ENCODE results near the gene KDM6A.

The KDM6A gene

GRCh38 chrX:45145492-45146215, 272.7 kb downstream of the KDM6A start:
- H3K4me3 ChIP-seq (ENCODE audit: low read depth, low read length) = no peak overlapping the region
- TF ChIP-seq CTCF (IDR thresholded peaks at IDR 0.05; ENCODE audit: low read depth, low read length, missing control alignments) = no peak
- no peak for DNase-seq (ENCODE audit: low read depth)

DNA sequence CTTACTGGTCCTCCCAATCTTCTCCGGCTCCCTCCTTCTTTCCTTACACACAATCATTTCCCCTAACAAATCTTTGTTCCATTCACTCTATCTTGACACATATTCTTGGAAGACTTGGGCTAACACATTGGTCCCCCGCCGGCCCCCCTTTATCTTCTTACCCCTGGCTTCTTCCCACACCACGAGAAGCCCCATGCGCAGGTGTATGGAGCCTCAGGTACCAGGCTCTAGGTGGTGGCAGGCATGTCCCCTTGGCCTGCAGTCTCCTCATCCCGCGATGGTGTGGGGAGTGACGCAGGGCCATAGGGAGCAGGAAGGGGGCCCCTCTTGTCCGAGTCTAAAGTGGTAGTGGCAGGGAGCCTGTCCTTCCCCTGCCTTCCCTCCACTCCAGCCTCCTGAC, 277.8 kb downstream of the KDM6A start:
- no peak for TF ChIP-seq CTCF (IDR thresholded peaks at IDR 0.05; ENCODE audit: low read depth, low read length, missing control alignments)
- no peak for DNase-seq (ENCODE audit: low read depth)
- no peak overlapping the region for H3K4me3 ChIP-seq (ENCODE audit: low read depth, low read length)

DNA sequence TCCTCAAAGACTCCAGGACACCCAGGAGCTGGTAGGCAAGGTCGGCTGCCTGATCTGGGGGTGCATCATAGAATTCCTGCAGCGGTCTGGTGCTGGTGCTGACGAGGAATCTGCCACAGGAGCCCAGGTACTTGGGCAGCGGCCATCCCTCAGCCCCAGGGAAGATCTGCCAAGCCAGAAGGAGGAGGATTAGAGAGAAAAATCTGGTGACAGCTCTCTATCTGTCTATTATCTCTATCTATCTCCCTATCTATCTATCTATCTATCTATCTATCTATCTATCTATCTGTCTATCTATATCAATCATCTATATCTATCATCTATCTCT, 281.0 kb downstream of the KDM6A start:
- no peak overlapping the region for H3K4me3 ChIP-seq (ENCODE audit: low read depth, low read length)
- no peak for DNase-seq (ENCODE audit: low read depth)
- no peak for TF ChIP-seq CTCF (IDR thresholded peaks at IDR 0.05; ENCODE audit: low read depth, low read length, missing control alignments)

DNA sequence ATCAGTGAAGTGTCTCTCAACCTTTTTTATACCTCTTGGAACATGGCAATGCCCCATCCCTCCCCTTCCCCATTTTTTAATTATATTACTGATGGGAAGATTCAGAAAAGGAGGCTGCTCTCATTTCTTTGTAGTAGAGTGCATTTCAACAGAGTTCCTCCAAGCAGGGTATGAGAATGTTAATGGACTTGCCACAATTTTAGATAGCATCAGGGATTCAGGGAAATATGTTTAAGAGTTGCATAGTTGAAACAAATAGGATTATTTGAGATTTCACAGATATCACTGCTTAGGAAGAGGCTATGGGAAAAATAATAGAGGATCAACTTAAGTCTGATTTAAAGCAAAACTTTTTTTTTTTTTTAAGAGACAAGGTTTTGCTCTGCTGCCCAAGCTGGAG, 281.5 kb downstream of the KDM6A start:
- TF ChIP-seq CTCF (IDR thresholded peaks at IDR 0.05; ENCODE audit: low read depth, low read length, missing control alignments) = no peak
- no peak overlapping the region for H3K4me3 ChIP-seq (ENCODE audit: low read depth, low read length)
- DNase-seq (ENCODE audit: low read depth) = no peak

DNA sequence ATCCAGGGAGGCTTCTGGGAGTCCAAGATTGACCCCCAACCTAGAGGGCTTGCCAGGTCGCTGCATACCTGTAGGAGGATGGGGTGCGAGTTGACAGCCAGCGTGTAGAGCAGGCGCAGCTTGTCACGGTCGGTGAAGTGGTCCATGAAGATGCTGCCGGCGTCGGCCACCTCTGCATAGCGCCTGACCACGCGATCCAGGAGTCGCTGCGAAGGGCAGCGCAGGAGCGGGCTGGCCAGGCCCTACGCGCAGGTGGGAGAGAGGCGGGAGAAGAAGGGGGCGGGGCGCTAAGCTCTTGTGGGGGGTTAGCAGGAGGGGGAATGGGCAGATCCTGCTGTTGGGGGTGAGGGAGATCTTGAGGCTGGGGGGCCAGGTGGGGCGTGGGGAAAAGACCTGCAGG, 284.7 kb downstream of the KDM6A start:
- no peak for TF ChIP-seq CTCF (IDR thresholded peaks at IDR 0.05; ENCODE audit: low read depth, low read length, missing control alignments)
- no peak for DNase-seq (ENCODE audit: low read depth)
- no peak overlapping the region for H3K4me3 ChIP-seq (ENCODE audit: low read depth, low read length)

Measured in GM12864 (cell line).